ENCODE data around the gene IGLL1.

The IGLL1 gene

DNA sequence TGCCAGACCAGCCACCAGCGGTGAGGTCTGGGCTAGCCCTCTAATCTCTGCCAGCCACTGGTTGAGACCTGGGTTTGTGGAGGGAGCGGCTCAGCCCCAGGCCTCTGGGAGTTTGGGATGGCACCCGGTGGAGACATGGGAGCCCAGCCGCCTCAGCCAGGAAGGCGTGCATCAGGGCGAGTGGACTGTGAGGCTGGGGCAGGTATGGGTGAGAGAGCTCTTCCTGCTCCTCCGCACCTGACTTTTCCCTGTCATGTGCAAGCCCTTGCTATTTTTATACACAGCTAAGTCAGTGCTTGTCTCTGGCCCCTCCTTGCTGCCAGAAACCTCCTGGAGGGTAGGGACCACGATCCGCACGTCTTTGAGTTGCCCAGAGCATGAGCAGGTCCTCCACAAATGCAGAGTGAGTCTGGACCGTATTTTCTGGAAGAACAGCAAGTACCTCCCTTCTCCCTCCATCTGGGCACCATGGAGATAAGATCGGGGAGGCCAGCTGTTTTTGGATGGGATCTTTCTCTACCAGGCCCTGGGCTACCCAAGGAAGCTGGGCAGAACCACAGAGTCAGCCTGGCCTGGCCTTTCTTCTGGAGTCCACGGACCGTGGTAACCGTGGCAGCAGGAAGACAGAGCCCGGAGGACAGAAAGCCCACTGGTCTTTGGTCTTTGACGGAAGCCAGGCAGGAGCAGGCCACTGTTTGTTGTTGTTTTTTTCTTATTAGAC, 53.3 kb downstream of the IGLL1 start:
- DNase-seq, result no peak

DNA sequence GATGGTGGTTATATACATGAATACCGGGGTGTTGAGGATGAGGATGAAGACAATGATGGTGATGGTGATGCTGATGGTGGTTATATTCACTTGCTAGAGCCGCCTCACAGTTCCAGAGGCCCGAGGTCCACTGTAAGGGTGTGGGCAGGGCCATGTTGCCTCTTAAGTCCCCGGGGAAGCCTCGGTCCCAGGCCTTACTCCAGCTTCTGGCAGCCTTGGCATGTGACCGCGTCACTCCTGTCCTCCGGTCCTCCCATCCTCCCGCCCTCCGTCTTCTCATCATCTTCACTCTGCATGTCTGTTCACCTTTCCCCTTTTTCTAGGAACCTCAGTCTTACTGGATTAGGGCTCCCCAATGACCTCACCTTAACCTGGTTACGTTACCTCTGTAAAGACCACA, 54.6 kb downstream of the IGLL1 start:
- no peak for DNase-seq

DNA sequence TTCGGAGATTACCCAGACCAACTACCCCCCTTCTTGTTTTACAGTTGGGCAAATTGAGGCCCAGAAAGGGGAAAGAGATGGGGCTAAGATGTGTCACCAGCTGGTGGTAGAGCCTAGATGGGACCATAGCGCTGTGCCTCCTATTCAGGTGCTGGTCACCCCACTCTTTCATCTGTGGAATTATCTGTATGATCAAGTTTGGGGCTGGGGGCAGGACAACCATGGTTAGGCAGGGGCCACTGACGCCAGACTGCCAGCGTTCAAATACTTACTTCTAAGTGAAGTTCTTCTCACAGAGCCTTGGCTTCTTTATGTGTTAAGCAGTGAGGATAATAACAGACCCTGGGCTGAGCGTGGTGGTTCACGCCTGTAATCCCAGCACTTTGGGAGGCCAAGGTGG, 55.9 kb downstream of the IGLL1 start:
- DNase-seq, result no peak

DNA sequence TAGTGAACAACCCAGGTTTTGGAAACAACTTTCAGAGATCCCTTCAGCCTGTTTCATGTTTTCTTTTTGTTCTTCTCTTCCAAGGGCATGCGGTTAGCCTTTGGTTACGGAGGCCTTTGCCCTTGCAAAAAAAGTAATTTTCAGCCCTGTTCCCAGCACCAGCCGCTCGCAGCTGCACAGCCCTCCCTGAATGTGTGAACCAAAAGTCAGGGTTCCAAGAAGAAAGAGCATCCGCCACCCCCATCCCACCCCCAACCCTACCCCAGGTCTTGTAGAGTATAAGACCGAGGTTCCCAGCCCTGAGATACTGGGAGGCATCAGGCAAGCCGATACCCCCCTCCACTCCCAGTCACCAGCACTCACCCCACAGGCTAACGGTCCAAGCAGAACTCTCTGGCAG, 56.4 kb downstream of the IGLL1 start:
- DNase-seq, result no peak
